SK-N-SH (cell line): Measurements from ENCODE around the gene GLS2. TPM values are rescaled to one million over a fixed set of nuclear protein-coding genes. Genes with fewer than 3 reads are reported as not detected.
A peak's percentile ranks its signal among the peaks of the same experiment; 100 is the strongest.

Source experiments
- CTCF ChIA-PET: fragments of 300-600, 350-600 bp; formaldehyde crosslinking; extraction: SDS; loops from one replicate; lab custom pipeline; 2021; lab: Yijun Ruan, JAX
- POLR2A ChIA-PET: fragments of 350-600 bp; sonication (Branson Sonifier 250); formaldehyde crosslinking; extraction: SDS; loops from one replicate; lab custom pipeline; 2020; ENCODE audit warnings: antibody characterized with exemption, inconsistent platforms; lab: Yijun Ruan, JAX
- DNase-seq: peaks from one replicate; pipeline ENCODE4 v3.0.0; 2012
- H2AFZ ChIP-seq: fragments of 200-600 bp; sonication (generic); 2 replicates; pipeline ENCODE4 v1.8.1; 2016; ENCODE audit warnings: antibody characterized with exemption, mild to moderate bottlenecking, low read depth
- H3F3A ChIP-seq: fragments of 200-600 bp; sonication (generic); replicated peaks from 2 replicates; pipeline ENCODE3; 2016; ENCODE audit warnings: antibody characterized with exemption, mild to moderate bottlenecking; ENCODE audit not compliant: insufficient read depth
- H3K27ac ChIP-seq, 2 experiments: fragments of 200-500 bp in 1 of 2; fragments of 200-600 bp in 1 of 2; sonication (Bioruptor generic) in 1 of 2; sonication (generic), shearing (Covaris generic) in 1 of 2; 2 replicates each; pipeline versions ENCODE4 v1.5.1 to v1.6.1; 2014 to 2016; ENCODE audit warnings: low read depth in 2 of 2, inconsistent platforms in 1 of 2, low read length in 1 of 2, mild to moderate bottlenecking in 1 of 2, mixed read lengths in 1 of 2
- H3K27me3 ChIP-seq: fragments of 200-600 bp; sonication (generic), shearing (Covaris generic); 2 replicates; pipeline ENCODE4 v1.6.1; 2016; ENCODE audit warnings: mixed run types; ENCODE audit not compliant: insufficient read depth
- H3K36me3 ChIP-seq, 2 experiments: fragments of 200-500 bp in 1 of 2; fragments of 200-600 bp in 1 of 2; sonication (Bioruptor generic) in 1 of 2; sonication (generic) in 1 of 2; replicated peaks in 1 of 2; 2 replicates each; pipeline versions ENCODE3 to v1.5.1; 2014 to 2016; ENCODE audit warnings: low read length in 1 of 2, mild to moderate bottlenecking in 1 of 2; ENCODE audit not compliant: insufficient read depth in 2 of 2, control insufficient read depth in 1 of 2
- H3K4me1 ChIP-seq, 2 experiments: fragments of 200-500 bp in 1 of 2; fragments of 200-600 bp in 1 of 2; sonication (Bioruptor generic) in 1 of 2; sonication (generic), shearing (Covaris generic) in 1 of 2; 2 replicates each; pipeline versions ENCODE4 v1.5.1 to v1.6.1; 2014 to 2016; ENCODE audit warnings: low read depth in 1 of 2, low read length in 1 of 2, mixed run types in 1 of 2; ENCODE audit not compliant: insufficient read depth in 2 of 2, control insufficient read depth in 1 of 2
- H3K4me2 ChIP-seq: fragments of 200-600 bp; sonication (generic), shearing (Covaris generic); 2 replicates; pipeline ENCODE4 v1.6.1; 2017; ENCODE audit warnings: mixed run types
- H3K4me3 ChIP-seq, 2 experiments: fragments of 200-500 bp in 1 of 2; fragments of 200-600 bp in 1 of 2; sonication (Bioruptor generic) in 1 of 2; sonication (generic), shearing (Covaris generic) in 1 of 2; 2 replicates each; pipeline versions ENCODE4 v1.5.1 to v1.8.1; 2014 to 2016; ENCODE audit warnings: low read depth in 2 of 2, inconsistent platforms in 1 of 2, low read length in 1 of 2, mild to moderate bottlenecking in 1 of 2, mixed read lengths in 1 of 2, moderate library complexity in 1 of 2
- H3K79me2 ChIP-seq: fragments of 200-600 bp; sonication (generic); 2 replicates; pipeline ENCODE4 v1.8.1; 2017; ENCODE audit warnings: mild to moderate bottlenecking; ENCODE audit not compliant: insufficient read depth
- H3K9ac ChIP-seq: fragments of 200-600 bp; sonication (generic); 2 replicates; pipeline ENCODE4 v1.6.1; 2017; ENCODE audit warnings: mixed run types
- H3K9me2 ChIP-seq: fragments of 200-600 bp; sonication (generic); 2 replicates; pipeline ENCODE4 v1.6.1; 2017; ENCODE audit warnings: mixed run types
- H3K9me3 ChIP-seq: fragments of 200-600 bp; sonication (generic); 2 replicates; pipeline ENCODE4 v1.6.1; 2017; ENCODE audit warnings: mixed run types, mild to moderate bottlenecking, moderate library complexity
- H4K20me1 ChIP-seq: fragments of 200-600 bp; sonication (generic); 2 replicates; pipeline ENCODE4 v1.6.1; 2017; ENCODE audit warnings: mild to moderate bottlenecking, mixed run types; ENCODE audit not compliant: insufficient read depth
- CHD2 ChIP-seq: fragments of 150-350 bp; IDR thresholded peaks from 2 replicates; pipeline ENCODE4 v1.6.1; 2018; ENCODE audit warnings: low read length; ENCODE audit not compliant: partially characterized antibody
- CTCF ChIP-seq: fragments of 200-600 bp; sonication (generic); IDR thresholded peaks from 2 replicates; pipeline ENCODE4 v1.6.1; 2017; ENCODE audit warnings: antibody characterized with exemption, mild to moderate bottlenecking, moderate library complexity
- ELF1 ChIP-seq: IDR thresholded peaks from 2 replicates; pipeline ENCODE4 v1.4.0; 2012
- EZH2phosphoT487 ChIP-seq: fragments of 200-600 bp; sonication (generic); IDR thresholded peaks from 2 replicates; pipeline ENCODE4 v1.6.1; 2017; ENCODE audit warnings: low read depth, mixed run types, mild to moderate bottlenecking, antibody characterized with exemption, moderate library complexity, borderline replicate concordance
- MXI1 ChIP-seq: IDR thresholded peaks from 2 replicates; pipeline ENCODE4 v1.6.1; 2012; ENCODE audit warnings: mild to moderate bottlenecking, low read depth, low read length, improper control_type of control experiment
- NFIC ChIP-seq: IDR thresholded peaks from 2 replicates; pipeline ENCODE4 v1.4.0; 2012; ENCODE audit warnings: borderline replicate concordance
- RAD21 ChIP-seq: IDR thresholded peaks from 2 replicates; pipeline ENCODE4 v1.6.1; 2012; ENCODE audit warnings: mild to moderate bottlenecking, low read length
- RCOR1 ChIP-seq: fragments of 150-350 bp; IDR thresholded peaks from 2 replicates; pipeline ENCODE4 v1.6.1; 2017; ENCODE audit warnings: antibody characterized with exemption, low read length
- RFX5 ChIP-seq: IDR thresholded peaks from 2 replicates; pipeline ENCODE4 v1.6.1; 2012; ENCODE audit warnings: mild to moderate bottlenecking, improper control_type of control experiment, low read length
- SIN3A ChIP-seq: IDR thresholded peaks from 2 replicates; pipeline ENCODE4 v1.6.1; 2012; ENCODE audit warnings: low read depth, mild to moderate bottlenecking, low read length, moderate library complexity, borderline replicate concordance
- TAF1 ChIP-seq: IDR thresholded peaks from 2 replicates; pipeline ENCODE4 v1.6.1; 2012; ENCODE audit warnings: low read depth, mild to moderate bottlenecking, low read length, moderate library complexity, borderline replicate concordance
- USF2 ChIP-seq: fragments of 150-350 bp; IDR thresholded peaks from 2 replicates; pipeline ENCODE4 v1.6.1; 2017; ENCODE audit warnings: antibody characterized with exemption, low read length, low read depth, borderline replicate concordance
- WGBS: methylation state at CpG from one replicate; pipeline ENCODE4 v1.1.6; 2017; ENCODE audit warnings: low lambda C conversion rate; 5-methylcytosine and 5-hydroxymethylcytosine counted together
- polyA plus RNA-seq, 3 experiments: library from polyadenylated mRNA; depleted of rRNA; stranded (reverse); fragments of >200 nt; gene quantifications; 2 replicates each; pipeline ENCODE4 v1.2.3, GENCODE V29; 2012
- TF ChIP-seq, protein P1 (sequence below): IDR thresholded peaks from 2 replicates; pipeline ENCODE4 v1.6.1; 2012; ENCODE audit warnings: mild to moderate bottlenecking, low read depth, low read length, moderate library complexity
- TF ChIP-seq, protein P2 (sequence below): IDR thresholded peaks from 2 replicates; pipeline ENCODE4; 2012

Gene GLS2
- polyA plus RNA-seq, 1 of the 3 experiments (the other 2 are of a cell fraction), result 2.1 TPM

DNA sequence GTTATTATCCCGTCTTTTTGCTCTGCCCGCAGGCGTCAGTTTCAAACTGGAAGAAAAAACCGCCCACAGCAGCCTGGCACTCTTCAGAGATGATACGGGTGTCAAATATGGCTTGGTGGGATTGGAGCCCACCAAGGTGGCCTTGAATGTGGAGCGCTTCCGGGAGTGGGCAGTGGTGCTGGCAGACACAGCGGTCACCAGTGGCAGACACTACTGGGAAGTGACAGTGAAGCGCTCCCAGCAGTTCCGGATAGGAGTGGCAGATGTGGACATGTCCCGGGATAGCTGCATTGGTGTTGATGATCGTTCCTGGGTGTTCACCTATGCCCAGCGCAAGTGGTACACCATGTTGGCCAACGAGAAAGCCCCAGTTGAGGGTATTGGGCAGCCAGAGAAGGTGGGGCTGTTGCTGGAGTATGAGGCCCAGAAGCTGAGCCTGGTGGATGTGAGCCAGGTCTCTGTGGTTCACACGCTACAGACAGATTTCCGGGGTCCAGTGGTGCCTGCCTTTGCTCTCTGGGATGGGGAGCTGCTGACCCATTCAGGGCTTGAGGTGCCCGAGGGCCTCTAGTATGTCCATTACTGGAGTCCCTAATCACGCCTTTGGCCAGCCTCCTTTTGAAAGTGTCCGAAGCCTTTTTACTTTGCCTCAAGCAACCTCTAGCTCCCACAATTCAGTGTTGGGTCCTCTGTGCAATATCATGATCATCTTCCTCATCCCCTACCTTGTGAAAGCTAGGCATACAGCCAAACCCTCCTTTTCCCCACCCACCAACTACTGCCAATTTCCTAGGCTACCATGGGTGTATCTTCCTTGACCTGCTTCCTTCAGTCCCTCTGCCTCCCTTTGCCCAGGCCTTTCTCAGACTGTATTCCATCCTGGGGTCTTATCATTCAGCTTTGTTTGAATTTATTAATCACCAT, 18.7 kb downstream of the GLS2 start:
- H3K79me2 ChIP-seq, result peaks cover 28% of the 10 kb centered on the region
- no peak for TF ChIP-seq EZH2phosphoT487
- peaks cover 10% of the 10 kb centered on the region for H3F3A ChIP-seq
- ChIA-PET POLR2A (interaction anchor here (0.8 kb wide), 1 partner anchor 20 kb away, joined by 3 read pairs; the partner anchor contains the start of gene TIMELESS), CTCF (interaction anchor here (0.8 to 1.0 kb wide), 2 partner anchors 8 to 11 kb away, joined by 3 read pairs; no protein-coding TSS in a partner anchor)
- no peaks in the 10 kb centered on the region for H3K9me3 ChIP-seq
- peak overlapping the region; percentile 98 for H2AFZ ChIP-seq
- peak overlapping the region; percentile 87 to 88; a peak in 3 of 4 replicates for H3K27ac ChIP-seq
- H3K4me1 ChIP-seq, result peaks cover 6 to 9% of the 10 kb centered on the region in 2 experiments; a peak in 1 of 4 replicates
- no peaks in the 10 kb centered on the region for H4K20me1 ChIP-seq
- H3K4me2 ChIP-seq, result peak overlapping the region; percentile 85
- peak overlapping the region; percentile 94 for H3K9ac ChIP-seq
- H3K9me2 ChIP-seq, result no peaks in the 10 kb centered on the region
- 26% methylated on average over 19 of the region's 19 CpGs for WGBS
- peaks cover 6 to 13% of the 10 kb centered on the region in 2 experiments for H3K36me3 ChIP-seq
- DNase-seq, result peak; percentile 59
- H3K27me3 ChIP-seq, result no peaks in the 10 kb centered on the region
- H3K4me3 ChIP-seq, result peak overlapping the region; percentile 81 to 86

- no peaks in the 10 kb centered on the region for H3K9me3 ChIP-seq
- H3K27ac ChIP-seq, result peak within 1 kb of the TSS; percentile 87 to 88
- H4K20me1 ChIP-seq, result no peaks in the 10 kb centered on the region
- ChIA-PET POLR2A (interaction anchor here (0.8 kb wide), 1 partner anchor 19 kb away, joined by 3 read pairs; the partner anchor contains the start of gene TIMELESS), CTCF (interaction anchor here (0.6 to 1.5 kb wide), 5 partner anchors 9 to 279 kb away, joined by 3 to 6 read pairs (median 3); partner anchors contain the start of genes CNPY2 and SMARCC2)
- H3K4me1 ChIP-seq, result peaks cover 6 to 9% of the 10 kb centered on the region in 2 experiments; a peak in 1 of 4 replicates
- peak within 1 kb of the TSS; percentile 98 for H2AFZ ChIP-seq
- H3K4me2 ChIP-seq, result peak within 1 kb of the TSS; percentile 85
- H3K36me3 ChIP-seq, result peaks cover 4 to 11% of the 10 kb centered on the region in 2 experiments
- peaks cover 10% of the 10 kb centered on the region for H3F3A ChIP-seq
- no peaks in the 10 kb centered on the region for H3K27me3 ChIP-seq
- H3K9me2 ChIP-seq, result no peaks in the 10 kb centered on the region
- WGBS, result 1% methylated on average over 33 of the region's 43 CpGs
- H3K79me2 ChIP-seq, result peaks cover 28% of the 10 kb centered on the region
- peak within 1 kb of the TSS; percentile 94 for H3K9ac ChIP-seq
- DNase-seq, result peak; percentile 94
- H3K4me3 ChIP-seq, result peak within 1 kb of the TSS; percentile 81 to 86
- peak; percentile 45 for TF ChIP-seq CTCF
- peak; percentile 86 for TF ChIP-seq USF2
- TF ChIP-seq, protein P1, sequence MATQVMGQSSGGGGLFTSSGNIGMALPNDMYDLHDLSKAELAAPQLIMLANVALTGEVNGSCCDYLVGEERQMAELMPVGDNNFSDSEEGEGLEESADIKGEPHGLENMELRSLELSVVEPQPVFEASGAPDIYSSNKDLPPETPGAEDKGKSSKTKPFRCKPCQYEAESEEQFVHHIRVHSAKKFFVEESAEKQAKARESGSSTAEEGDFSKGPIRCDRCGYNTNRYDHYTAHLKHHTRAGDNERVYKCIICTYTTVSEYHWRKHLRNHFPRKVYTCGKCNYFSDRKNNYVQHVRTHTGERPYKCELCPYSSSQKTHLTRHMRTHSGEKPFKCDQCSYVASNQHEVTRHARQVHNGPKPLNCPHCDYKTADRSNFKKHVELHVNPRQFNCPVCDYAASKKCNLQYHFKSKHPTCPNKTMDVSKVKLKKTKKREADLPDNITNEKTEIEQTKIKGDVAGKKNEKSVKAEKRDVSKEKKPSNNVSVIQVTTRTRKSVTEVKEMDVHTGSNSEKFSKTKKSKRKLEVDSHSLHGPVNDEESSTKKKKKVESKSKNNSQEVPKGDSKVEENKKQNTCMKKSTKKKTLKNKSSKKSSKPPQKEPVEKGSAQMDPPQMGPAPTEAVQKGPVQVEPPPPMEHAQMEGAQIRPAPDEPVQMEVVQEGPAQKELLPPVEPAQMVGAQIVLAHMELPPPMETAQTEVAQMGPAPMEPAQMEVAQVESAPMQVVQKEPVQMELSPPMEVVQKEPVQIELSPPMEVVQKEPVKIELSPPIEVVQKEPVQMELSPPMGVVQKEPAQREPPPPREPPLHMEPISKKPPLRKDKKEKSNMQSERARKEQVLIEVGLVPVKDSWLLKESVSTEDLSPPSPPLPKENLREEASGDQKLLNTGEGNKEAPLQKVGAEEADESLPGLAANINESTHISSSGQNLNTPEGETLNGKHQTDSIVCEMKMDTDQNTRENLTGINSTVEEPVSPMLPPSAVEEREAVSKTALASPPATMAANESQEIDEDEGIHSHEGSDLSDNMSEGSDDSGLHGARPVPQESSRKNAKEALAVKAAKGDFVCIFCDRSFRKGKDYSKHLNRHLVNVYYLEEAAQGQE, result peak; percentile 67; the same call in 1 of the 2 replicates
- peak; percentile 55; the same call in 1 of the 2 replicates for TF ChIP-seq RFX5
- peak; percentile 82 for TF ChIP-seq CHD2
- TF ChIP-seq NFIC, result no peak
- TF ChIP-seq SIN3A, result peak; percentile 91
- TF ChIP-seq RCOR1, result 0 out of 2 replicates have a peak, but pooled peaks have one; percentile 47
- peak; percentile 96 for TF ChIP-seq TAF1
- TF ChIP-seq RAD21, result no peak
- TF ChIP-seq, protein P2, sequence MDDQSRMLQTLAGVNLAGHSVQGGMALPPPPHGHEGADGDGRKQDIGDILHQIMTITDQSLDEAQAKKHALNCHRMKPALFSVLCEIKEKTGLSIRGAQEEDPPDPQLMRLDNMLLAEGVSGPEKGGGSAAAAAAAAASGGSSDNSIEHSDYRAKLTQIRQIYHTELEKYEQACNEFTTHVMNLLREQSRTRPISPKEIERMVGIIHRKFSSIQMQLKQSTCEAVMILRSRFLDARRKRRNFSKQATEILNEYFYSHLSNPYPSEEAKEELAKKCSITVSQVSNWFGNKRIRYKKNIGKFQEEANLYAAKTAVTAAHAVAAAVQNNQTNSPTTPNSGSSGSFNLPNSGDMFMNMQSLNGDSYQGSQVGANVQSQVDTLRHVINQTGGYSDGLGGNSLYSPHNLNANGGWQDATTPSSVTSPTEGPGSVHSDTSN, result no peak
- TF ChIP-seq MXI1, result peak; percentile 99
- TF ChIP-seq ELF1, result peak; percentile 42; the same call in 1 of the 2 replicates
These were observed 19.6 kb downstream of the GLS2 start, which contains the start of gene SPRYD4 for GRCh38 chr12:56468216-56469006. Gene SPRYD4 (plus strand): TSS chr12:56468578. CDS start chr12:56468592, 14 bp downstream.
